ENCODE measurements around the gene NECTIN4. TPM values are rescaled to one million over a fixed set of nuclear protein-coding genes. Genes with fewer than 3 reads are reported as not detected.
"Not testable (repeated sequence)": the region's sequence is repeated elsewhere in the genome, so short reads cannot be mapped to it uniquely, and the experiment has no call there.

NECTIN4 gene
- total RNA-seq, 1 donor from 2014 or later = not detected

DNA sequence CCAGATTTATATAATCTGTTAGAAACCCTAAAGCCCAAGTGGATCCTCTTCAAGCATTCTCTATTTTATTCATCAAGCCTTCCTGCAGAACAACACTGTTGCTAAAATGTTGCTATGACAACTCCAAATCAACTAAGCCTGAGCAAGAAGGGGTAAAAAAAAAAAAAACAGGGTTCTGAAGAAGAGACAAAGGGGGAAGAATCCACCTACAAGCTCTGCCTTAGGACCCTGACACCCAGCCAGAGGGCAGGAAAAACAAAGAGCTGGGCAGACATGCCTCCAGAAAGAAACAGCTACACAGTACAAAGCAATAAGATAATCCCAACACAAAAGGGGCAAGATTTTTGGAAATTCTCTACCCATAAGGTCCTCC lies 44.8 kb downstream of the NECTIN4 start:
- Mint-ChIP-seq H3K9me3 (no peaks in the 10 kb centered on the region), H3K27me3 (ENCODE audit: low read depth) (no peaks in the 10 kb centered on the region), H3K4me1 (ENCODE audit: low read depth) (peaks cover 36% of the 10 kb centered on the region), H3K36me3 (ENCODE audit: low read depth) (peaks cover 70% of the 10 kb centered on the region), H3K27ac (peak overlapping the region; percentile 95), H3K4me3 (ENCODE audit: low read depth) (peak overlapping the region; percentile 95)
- DNase-seq (ENCODE audit: low spot score) = no peak
- intact Hi-C loops (cut with micrococcal nuclease) = no loop called here

DNA sequence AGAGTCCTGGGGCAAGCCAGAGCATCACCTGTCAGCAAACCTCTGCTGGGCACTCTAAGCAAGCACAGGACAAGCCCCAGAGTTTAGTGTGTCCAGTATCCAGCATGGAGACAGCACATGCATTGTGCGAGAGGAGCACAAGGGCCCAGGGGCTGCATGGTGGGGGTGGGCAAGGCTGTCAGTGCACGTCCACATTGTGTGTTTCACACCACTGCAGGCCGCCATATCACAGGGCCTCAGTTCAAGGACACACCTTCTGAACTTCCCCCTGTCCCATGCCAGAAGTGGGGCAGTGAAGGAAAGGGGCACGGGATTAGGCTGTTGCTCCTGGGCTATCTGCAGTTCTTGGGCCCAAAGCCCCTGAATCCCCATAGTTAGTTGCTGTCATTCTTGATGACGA lies 49.8 kb downstream of the NECTIN4 start:
- Mint-ChIP-seq H3K36me3 (ENCODE audit: low read depth) (peaks cover 43% of the 10 kb centered on the region), H3K4me1 (ENCODE audit: low read depth) (peaks cover 39% of the 10 kb centered on the region), H3K27me3 (ENCODE audit: low read depth) (no peaks in the 10 kb centered on the region), H3K27ac (peak overlapping the region; percentile 79), H3K9me3 (no peaks in the 10 kb centered on the region), H3K4me3 (ENCODE audit: low read depth) (peak overlapping the region; percentile 76)
- intact Hi-C loops (cut with micrococcal nuclease) = no loop called here
- no peak for DNase-seq (ENCODE audit: low spot score)

DNA sequence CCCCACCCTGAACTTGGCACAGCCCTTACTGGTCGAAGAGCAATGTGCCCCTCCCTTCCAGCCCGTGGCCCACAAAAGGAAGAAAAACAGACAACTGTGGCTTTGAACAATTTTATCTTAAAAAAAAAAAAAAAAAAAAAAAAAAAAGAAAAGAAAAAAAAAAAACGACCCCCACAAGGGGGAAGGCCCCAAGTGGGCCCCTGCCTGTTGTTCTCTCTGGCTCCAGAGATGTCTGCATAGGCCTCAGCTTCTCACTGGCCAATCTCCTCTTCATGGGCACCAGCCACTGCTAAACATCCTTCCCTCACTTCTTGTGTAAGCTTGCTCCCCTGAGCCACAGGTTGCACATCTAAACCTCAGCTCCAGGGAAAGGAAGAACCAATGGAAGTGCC lies 50.2 kb downstream of the NECTIN4 start:
- peaks cover 35% of the 10 kb centered on the region for H3K4me1 Mint-ChIP-seq (ENCODE audit: low read depth)
- intact Hi-C loops (cut with micrococcal nuclease) = no loop called here
- peak overlapping the region; percentile 82 for H3K27ac Mint-ChIP-seq
- DNase-seq (ENCODE audit: low spot score) = no peak
- H3K27me3 Mint-ChIP-seq (ENCODE audit: low read depth) = no peaks in the 10 kb centered on the region
- peak overlapping the region; percentile 90 for H3K4me3 Mint-ChIP-seq (ENCODE audit: low read depth)
- H3K36me3 Mint-ChIP-seq (ENCODE audit: low read depth) = peaks cover 43% of the 10 kb centered on the region
- no peaks in the 10 kb centered on the region for H3K9me3 Mint-ChIP-seq

DNA sequence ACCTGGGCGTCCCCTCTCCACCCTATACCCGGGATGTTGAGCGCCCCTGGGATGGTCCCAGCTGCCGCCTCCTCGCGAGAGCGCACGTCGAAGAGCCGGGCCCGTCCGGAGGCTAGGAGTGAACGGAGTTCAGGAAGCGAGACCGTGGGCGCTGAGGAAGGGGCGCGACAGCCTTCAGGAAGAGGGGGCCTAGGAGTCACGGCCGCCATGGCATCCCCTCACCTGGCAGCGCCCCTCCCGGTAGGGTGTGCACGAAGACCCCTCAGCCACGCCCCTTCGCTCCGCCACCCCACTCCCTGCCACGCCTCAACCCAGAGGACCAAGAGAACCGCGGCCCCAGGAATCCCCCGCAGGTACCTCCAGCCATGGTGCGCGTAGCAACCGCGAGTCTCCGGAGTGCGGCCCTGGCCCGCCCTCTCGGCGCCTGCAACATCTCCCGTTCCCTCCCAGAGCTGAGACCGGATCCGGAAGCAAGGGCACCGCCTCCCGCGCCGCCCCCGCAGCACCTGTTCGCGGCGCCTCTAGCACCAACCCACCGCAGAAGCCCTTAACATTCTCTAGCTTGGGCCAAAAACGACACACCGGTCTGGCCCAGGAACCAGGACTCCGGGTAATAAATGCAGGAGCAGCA lies 50.7 kb downstream of the NECTIN4 start, which contains the start of gene TSTD1:
TSTD1 (minus strand) TSS at position 442 of the 631 bp plus-strand sequence; CDS start at position 367, 75 bp downstream.
- Mint-ChIP-seq H3K4me1 (ENCODE audit: low read depth) (peaks cover 33% of the 10 kb centered on the region), H3K27me3 (ENCODE audit: low read depth) (no peaks in the 10 kb centered on the region), H3K9me3 (no peaks in the 10 kb centered on the region), H3K4me3 (ENCODE audit: low read depth) (peak within 1 kb of the TSS; percentile 90), H3K36me3 (ENCODE audit: low read depth) (peaks cover 43% of the 10 kb centered on the region), H3K27ac (peak within 1 kb of the TSS; percentile 82)
- DNase-seq (ENCODE audit: low spot score) = peak; percentile 81
- intact Hi-C loops (cut with micrococcal nuclease) = no loop called here

DNA sequence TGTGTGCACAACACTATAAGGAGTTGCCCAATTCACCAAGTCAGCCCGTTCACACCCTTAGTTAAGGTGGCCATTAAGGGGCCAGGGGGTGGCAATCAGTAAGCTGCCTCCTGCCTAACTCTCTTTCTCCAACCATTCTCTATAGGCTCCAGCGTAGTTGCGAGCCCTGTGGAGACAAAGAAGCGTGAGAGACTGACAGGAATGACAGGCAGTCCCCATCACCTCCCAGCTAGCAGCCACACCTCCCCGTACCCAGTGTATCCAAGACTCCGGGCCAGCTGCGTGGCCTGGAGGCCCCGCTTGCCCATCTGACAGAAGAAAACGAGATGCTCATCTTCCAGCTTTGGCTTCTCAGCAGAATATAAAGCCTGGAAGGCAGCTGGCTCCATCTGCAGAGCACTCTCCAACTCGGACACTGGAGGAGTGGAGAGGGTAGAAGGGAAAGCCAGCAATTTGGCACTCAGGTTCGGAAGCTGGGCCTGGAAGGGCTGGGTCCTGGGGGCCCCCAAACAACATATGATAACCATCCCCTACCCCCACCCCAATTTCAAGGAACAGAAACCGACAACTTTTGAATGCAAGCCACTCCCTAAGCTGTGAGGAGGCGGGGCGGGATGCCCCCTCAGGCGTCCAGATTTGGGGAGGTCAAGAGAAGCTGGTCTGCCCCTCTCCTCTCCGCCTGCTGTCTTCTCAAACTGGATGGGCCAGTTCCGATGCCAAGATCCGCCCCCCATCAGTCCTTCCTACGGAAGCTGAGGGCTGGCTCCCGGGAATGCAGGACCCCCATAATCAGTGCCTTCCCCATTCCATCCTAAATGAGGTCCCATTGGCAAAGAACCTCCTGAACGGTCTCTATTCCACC lies 51.5 kb downstream of the NECTIN4 start:
- H3K36me3 Mint-ChIP-seq (ENCODE audit: low read depth) = peaks cover 44% of the 10 kb centered on the region
- no peak for DNase-seq (ENCODE audit: low spot score)
- H3K27ac Mint-ChIP-seq = peak overlapping the region; percentile 22
- H3K4me1 Mint-ChIP-seq (ENCODE audit: low read depth) = peaks cover 35% of the 10 kb centered on the region
- H3K9me3 Mint-ChIP-seq = no peaks in the 10 kb centered on the region
- H3K4me3 Mint-ChIP-seq (ENCODE audit: low read depth) = peak overlapping the region; percentile 90
- H3K27me3 Mint-ChIP-seq (ENCODE audit: low read depth) = no peaks in the 10 kb centered on the region
- intact Hi-C loops (cut with micrococcal nuclease) = no loop called here

DNA sequence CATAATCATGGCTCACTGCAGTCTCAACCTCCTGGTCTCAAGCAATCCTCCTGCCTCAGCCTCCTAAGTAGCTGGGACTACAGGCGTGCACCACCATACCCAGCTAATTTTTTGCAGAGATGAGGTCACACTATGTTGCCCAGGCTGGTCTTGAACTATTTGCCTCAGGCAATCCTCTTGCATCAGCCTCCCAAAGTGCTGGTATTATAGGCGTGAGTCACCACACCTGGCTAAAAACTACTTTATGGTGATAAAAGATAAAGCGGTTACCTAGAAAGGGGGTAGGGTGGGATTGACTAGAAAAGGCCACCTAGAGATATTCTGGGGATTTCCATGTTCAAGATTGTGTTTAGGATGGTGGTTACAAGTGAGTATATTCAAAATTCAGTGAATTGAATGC lies 55.6 kb downstream of the NECTIN4 start:
- Mint-ChIP-seq H3K27me3 (ENCODE audit: low read depth) (no peaks in the 10 kb centered on the region), H3K27ac (no peak overlapping the region), H3K36me3 (ENCODE audit: low read depth) (peaks cover 27% of the 10 kb centered on the region), H3K9me3 (no peaks in the 10 kb centered on the region), H3K4me3 (ENCODE audit: low read depth) (no peak overlapping the region), H3K4me1 (ENCODE audit: low read depth) (peaks cover 27% of the 10 kb centered on the region)
- no peak for DNase-seq (ENCODE audit: low spot score)
- intact Hi-C loops (cut with micrococcal nuclease) = loop anchor here (5.0 kb wide), 1 partner anchor 36 kb away; no protein-coding TSS in a partner anchor

DNA sequence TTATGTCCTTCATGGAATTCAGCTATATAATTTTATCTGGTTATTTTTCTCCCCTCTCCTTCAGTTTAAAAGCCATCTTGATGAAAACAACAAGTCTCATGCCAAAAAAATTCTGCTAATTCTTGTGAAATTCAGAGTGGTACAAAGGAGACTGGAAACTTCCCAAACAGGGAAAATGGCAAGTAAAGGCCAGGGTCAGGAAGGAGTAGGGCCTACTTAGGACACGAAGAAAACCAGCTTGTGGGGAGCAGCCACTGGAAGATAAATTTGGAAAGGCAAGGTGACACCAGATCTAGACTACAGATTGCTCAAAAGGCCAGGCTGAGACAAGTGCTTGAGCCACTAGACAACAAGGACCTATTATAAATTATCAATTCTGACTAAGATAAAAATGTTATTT lies 56.9 kb downstream of the NECTIN4 start:
- no peaks in the 10 kb centered on the region for H3K9me3 Mint-ChIP-seq
- DNase-seq (ENCODE audit: low spot score) = no peak
- H3K4me3 Mint-ChIP-seq (ENCODE audit: low read depth) = peak overlapping the region; percentile 40
- H3K27ac Mint-ChIP-seq = peak overlapping the region; percentile 72
- intact Hi-C loops (cut with micrococcal nuclease) = loop anchor here (1.0 to 5.0 kb wide), 2 partner anchors 19 to 35 kb away; no protein-coding TSS in a partner anchor
- no peaks in the 10 kb centered on the region for H3K27me3 Mint-ChIP-seq (ENCODE audit: low read depth)
- H3K4me1 Mint-ChIP-seq (ENCODE audit: low read depth) = peaks cover 17% of the 10 kb centered on the region
- H3K36me3 Mint-ChIP-seq (ENCODE audit: low read depth) = peaks cover 25% of the 10 kb centered on the region

DNA sequence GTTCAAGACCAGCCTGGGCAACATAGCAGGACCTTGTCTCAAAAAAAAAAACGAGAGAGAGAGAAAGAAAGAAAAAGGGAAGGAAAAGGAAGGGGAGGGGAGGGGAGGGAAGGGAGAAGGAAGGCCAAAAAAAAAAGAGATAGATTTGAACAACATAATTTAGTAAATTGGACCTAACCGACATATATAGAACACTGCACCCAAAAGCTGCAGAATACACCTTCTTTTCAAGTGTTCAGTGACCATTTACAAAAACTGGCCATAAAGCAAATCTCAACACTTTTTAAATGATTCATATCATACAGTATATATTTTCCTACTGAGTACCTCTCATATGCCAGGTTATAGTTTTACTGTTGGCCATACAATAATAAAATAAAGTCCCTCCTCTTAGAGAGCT lies 57.5 kb downstream of the NECTIN4 start:
- Mint-ChIP-seq H3K36me3 (ENCODE audit: low read depth) (peaks cover 25% of the 10 kb centered on the region), H3K4me3 (ENCODE audit: low read depth) (no peak overlapping the region), H3K27me3 (ENCODE audit: low read depth) (no peaks in the 10 kb centered on the region), H3K27ac (peak overlapping the region; percentile 55), H3K4me1 (ENCODE audit: low read depth) (peaks cover 18% of the 10 kb centered on the region), H3K9me3 (peaks cover 4% of the 10 kb centered on the region)
- no peak for DNase-seq (ENCODE audit: low spot score)
- intact Hi-C loops (cut with micrococcal nuclease) = loop anchor here (1.0 to 5.0 kb wide), 2 partner anchors 19 to 35 kb away; no protein-coding TSS in a partner anchor

DNA sequence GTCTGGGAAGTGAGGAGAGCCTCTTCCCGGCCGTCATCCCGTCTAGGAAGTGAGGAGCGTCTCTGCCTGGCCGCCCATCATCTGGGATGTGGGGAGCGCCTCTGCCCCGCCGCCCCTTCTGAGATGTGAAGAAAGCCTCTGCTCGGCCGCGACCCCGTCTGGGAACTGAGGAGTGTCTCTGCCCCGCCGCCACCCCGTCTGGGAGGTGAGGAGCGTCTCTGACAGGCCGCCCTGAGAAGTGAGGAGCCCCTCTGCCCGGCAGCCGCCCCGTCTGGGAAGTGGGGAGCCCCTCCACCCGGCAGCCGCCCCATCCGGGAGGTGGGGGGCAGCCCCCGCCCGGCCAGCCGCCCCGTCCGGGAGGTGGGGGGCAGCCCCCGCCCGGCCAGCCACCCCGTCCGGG lies 59.9 kb downstream of the NECTIN4 start:
- H3K9me3 Mint-ChIP-seq; H3K4me3 Mint-ChIP-seq (ENCODE audit: low read depth); intact Hi-C loops (cut with micrococcal nuclease); H3K27me3 Mint-ChIP-seq (ENCODE audit: low read depth); H3K27ac Mint-ChIP-seq; DNase-seq (ENCODE audit: low spot score): not testable (repeated sequence)
- H3K36me3 Mint-ChIP-seq (ENCODE audit: low read depth) = peaks cover 27% of the 10 kb centered on the region
- H3K4me1 Mint-ChIP-seq (ENCODE audit: low read depth) = peaks cover 21% of the 10 kb centered on the region

DNA sequence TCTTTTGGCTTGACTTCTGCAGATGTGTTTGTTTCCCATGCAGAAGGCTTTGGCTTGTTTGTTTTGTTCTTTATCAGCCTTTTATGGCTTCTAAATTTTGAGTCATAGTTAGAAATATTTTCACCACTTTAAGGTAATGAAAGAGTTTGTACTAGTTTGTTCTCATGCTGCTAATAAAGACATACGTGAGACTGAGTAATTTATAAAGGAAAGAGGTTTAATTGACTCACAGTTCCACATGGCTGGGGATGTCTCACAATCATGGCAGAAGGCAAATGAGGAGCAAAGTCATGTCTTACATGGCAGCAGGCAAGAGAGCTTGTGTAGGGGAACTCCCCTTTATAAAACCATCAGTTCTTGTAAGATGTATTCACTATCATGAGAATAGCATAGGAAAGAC lies 62.4 kb downstream of the NECTIN4 start:
- H3K4me3 Mint-ChIP-seq (ENCODE audit: low read depth); H3K27me3 Mint-ChIP-seq (ENCODE audit: low read depth); intact Hi-C loops (cut with micrococcal nuclease); H3K9me3 Mint-ChIP-seq; DNase-seq (ENCODE audit: low spot score): not testable (repeated sequence)
- Mint-ChIP-seq H3K4me1 (ENCODE audit: low read depth) (peaks cover 15% of the 10 kb centered on the region), H3K36me3 (ENCODE audit: low read depth) (peaks cover 23% of the 10 kb centered on the region), H3K27ac (peak overlapping the region; percentile 34)

DNA sequence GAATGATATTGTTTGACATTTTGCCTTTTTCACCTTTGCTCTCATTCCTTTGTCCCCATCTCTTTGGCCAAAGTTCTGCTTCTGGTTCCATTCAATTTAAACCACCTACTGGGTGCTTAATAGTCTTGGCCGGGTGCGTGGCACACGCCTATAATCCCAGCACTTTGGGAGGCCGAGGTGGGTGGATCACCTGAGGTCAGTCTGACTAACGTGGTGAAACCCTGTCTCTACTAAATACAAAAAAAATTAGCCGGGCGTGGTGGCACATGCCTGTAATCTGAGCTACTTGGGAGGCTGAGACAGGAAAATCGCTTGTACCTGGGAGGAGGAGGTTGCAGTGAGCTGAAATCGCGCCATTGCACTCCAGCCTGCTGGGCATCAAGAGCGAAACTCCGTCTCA lies 66.9 kb downstream of the NECTIN4 start:
- H3K27ac Mint-ChIP-seq; intact Hi-C loops (cut with micrococcal nuclease); H3K27me3 Mint-ChIP-seq (ENCODE audit: low read depth); DNase-seq (ENCODE audit: low spot score); H3K36me3 Mint-ChIP-seq (ENCODE audit: low read depth); H3K9me3 Mint-ChIP-seq: not testable (repeated sequence)
- Mint-ChIP-seq H3K4me3 (ENCODE audit: low read depth) (peak overlapping the region; percentile 91), H3K4me1 (ENCODE audit: low read depth) (peaks cover 41% of the 10 kb centered on the region)

DNA sequence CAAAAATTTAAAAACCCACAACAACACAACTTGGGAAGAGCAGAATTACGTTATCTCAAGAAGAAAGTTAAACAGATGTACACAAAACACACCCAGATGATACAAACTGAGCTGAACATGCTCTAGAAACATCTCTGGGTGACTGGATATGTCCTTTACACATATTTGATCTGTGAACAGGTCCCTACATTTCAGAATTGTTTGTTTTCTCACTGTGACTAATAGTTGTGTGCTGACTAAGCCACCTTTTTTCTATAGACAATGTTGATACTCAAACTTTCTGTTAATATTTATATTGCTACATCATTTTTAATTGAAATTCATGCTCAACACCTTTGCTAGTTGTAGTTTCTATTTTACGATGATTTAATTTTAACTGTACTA lies 67.4 kb downstream of the NECTIN4 start:
- peaks cover 38% of the 10 kb centered on the region for H3K4me1 Mint-ChIP-seq (ENCODE audit: low read depth)
- peak overlapping the region; percentile 83 for H3K27ac Mint-ChIP-seq
- peaks cover 3% of the 10 kb centered on the region for H3K36me3 Mint-ChIP-seq (ENCODE audit: low read depth)
- no peaks in the 10 kb centered on the region for H3K27me3 Mint-ChIP-seq (ENCODE audit: low read depth)
- no peak for DNase-seq (ENCODE audit: low spot score)
- peaks cover 3% of the 10 kb centered on the region for H3K9me3 Mint-ChIP-seq
- peak overlapping the region; percentile 91 for H3K4me3 Mint-ChIP-seq (ENCODE audit: low read depth)
- intact Hi-C loops (cut with micrococcal nuclease) = loop anchor here (1.0 kb wide), 1 partner anchor 9 kb away; no protein-coding TSS in a partner anchor
